GM19240 (cell line): ENCODE data around the gene PIH1D1.
"Not testable (repeated sequence)": the region's sequence is repeated elsewhere in the genome, so short reads cannot be mapped to it uniquely, and the experiment has no call there.

Experiments used
- DNase-seq: peaks from one replicate; pipeline ENCODE4 v3.0.0; 2011; ENCODE audit warnings: low spot score; ENCODE audit not compliant: insufficient read length

Gene PIH1D1

GRCh38 chr19:49481020-49481683 is 29.5 kb upstream of the PIH1D1 start:
- no peak for DNase-seq

- no peak for DNase-seq
Observed at GRCh38 chr19:49479975-49480628, 28.5 kb upstream of the PIH1D1 start.

- no peak for DNase-seq
Observed at GRCh38 chr19:49475995-49476880, 24.6 kb upstream of the PIH1D1 start.

- no peak for DNase-seq
Observed at GRCh38 chr19:49475191-49475917, 23.7 kb upstream of the PIH1D1 start.

GRCh38 chr19:49474542-49474924 is 22.9 kb upstream of the PIH1D1 start:
- no peak for DNase-seq

- peak; percentile 98 for DNase-seq
Observed at GRCh38 chr19:49473868-49474541, 22.4 kb upstream of the PIH1D1 start, which contains the start of gene FLT3LG. FLT3LG (plus strand) TSS chr19:49474215; CDS start chr19:49474640, 425 bp downstream.

- not testable (repeated sequence) for DNase-seq
Observed at GRCh38 chr19:49473501-49473867, 21.9 kb upstream of the PIH1D1 start.

GRCh38 chr19:49472936-49473335 is 21.3 kb upstream of the PIH1D1 start:
- DNase-seq: no peak

GRCh38 chr19:49470615-49470978 is 19.0 kb upstream of the PIH1D1 start:
- DNase-seq: no peak

GRCh38 chr19:49469828-49470614 is 18.4 kb upstream of the PIH1D1 start:
- DNase-seq: peak; percentile 69

GRCh38 chr19:49468746-49469447 is 17.3 kb upstream of the PIH1D1 start:
- DNase-seq: peak; percentile 69

GRCh38 chr19:49468199-49468598 is 16.6 kb upstream of the PIH1D1 start:
- no peak for DNase-seq

- DNase-seq: no peak
Observed at GRCh38 chr19:49465371-49465770, 13.8 kb upstream of the PIH1D1 start.

GRCh38 chr19:49463960-49464740 is 12.5 kb upstream of the PIH1D1 start:
- no peak for DNase-seq

GRCh38 chr19:49462492-49462891 is 10.9 kb upstream of the PIH1D1 start:
- DNase-seq: no peak

- DNase-seq: no peak
Observed at GRCh38 chr19:49461656-49462055, 10.0 kb upstream of the PIH1D1 start.

GRCh38 chr19:49461130-49461529 is 9.5 kb upstream of the PIH1D1 start:
- DNase-seq: not testable (repeated sequence)

GRCh38 chr19:49459388-49459787 is 7.8 kb upstream of the PIH1D1 start:
- no peak for DNase-seq

GRCh38 chr19:49458567-49458903 is 6.9 kb upstream of the PIH1D1 start:
- DNase-seq: no peak
